CD4-positive, alpha-beta T cell treated with Interleukin-21 for 1 hour (primary cell): ENCODE measurements around the gene OTOP3.
"Not testable (repeated sequence)": the region's sequence is repeated elsewhere in the genome, so short reads cannot be mapped to it uniquely, and the experiment has no call there.

Experiments used
- DNase-seq: peaks from one replicate; pipeline ENCODE4 v3.0.0-alpha.2; 2020

The OTOP3 gene, protein sequence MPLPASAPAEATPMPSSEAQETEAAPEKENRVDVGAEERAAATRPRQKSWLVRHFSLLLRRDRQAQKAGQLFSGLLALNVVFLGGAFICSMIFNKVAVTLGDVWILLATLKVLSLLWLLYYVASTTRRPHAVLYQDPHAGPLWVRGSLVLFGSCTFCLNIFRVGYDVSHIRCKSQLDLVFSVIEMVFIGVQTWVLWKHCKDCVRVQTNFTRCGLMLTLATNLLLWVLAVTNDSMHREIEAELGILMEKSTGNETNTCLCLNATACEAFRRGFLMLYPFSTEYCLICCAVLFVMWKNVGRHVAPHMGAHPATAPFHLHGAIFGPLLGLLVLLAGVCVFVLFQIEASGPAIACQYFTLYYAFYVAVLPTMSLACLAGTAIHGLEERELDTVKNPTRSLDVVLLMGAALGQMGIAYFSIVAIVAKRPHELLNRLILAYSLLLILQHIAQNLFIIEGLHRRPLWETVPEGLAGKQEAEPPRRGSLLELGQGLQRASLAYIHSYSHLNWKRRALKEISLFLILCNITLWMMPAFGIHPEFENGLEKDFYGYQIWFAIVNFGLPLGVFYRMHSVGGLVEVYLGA

DNA sequence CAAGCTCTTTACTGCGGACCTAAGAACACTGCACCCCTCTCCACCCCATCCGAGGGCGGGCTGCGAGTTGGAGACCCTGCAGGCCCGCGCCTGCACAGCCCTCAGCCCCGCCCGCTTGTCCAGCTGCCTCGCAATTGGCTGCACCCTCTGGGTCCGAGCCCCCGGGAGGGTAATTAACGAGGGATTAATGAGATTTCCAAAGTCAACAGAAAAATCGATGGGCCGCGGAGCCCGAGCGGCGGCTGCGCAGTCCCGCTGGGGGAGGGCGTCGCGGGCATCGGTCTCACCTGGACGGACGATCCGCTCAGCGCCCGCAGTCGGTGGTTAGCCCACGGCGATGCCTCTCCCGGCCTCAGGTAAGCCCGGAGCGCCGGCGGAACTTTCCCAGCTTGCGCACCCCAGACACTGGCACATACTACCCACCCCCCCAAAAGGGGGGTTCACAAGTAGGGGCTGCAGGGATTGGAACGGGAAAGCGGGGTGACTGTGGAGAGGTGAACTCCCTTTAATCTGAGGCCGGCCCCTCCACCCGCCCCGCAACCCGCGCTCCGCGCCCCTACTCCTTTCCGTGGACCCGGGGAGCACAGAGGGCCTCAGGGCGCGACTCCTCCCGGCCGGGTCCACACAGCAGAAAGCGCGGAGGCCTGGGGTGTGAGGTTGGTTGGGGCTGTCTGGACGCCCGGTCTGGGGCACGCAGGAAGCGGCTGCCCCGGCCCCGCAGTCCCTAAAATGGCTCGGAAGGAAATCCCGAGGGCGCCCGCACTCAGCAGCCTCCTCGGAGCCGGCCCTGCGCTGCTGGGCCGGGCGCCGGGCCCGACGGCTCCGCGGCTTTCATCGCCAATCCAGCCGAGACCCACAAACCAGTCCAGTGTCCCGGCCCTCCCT lies at the start of gene OTOP3:
OTOP3 (plus strand) TSS at position 314 of the 885 bp plus-strand sequence; CDS start at position 338, 24 bp downstream.
- no peak for DNase-seq

DNA sequence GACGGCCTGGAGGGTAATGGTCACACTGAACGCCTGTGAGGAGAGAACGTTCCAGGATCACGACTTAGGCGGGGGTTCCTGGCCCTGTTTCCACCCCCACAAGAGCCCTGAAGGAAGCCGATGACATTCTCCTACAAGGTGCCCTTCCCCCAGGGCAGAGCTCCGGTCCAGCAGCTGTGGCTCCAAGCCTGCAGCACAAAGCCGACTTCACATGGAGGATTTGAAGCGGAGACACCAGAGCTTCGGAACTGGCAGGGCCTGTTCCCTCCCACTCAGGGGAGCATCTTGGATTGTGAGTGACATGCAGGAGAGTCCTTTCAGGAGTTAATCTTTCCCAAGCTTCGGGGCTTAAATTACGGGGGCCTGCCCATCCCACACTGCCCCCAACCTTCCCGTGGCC lies 47.2 kb upstream of the OTOP3 start:
- DNase-seq, result no peak

DNA sequence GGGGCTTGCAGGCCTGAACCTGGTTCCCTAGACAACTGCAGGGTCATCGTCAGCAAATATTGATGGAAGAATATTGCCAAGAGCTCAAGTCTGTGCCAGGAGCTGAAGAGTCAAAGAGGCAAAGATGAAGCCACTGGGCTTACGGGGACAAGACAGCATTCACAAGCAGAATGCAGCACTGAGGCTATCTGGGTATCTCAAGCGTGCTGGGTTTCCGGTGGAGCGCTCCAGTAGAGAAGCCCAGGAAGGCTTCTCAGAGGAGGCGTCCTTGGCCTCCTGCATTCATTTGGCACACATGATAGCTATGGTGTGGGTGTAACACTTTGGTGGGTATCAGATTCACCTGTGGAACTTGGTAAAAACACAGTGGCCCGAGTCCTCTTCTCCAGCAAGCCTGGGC lies 45.1 kb upstream of the OTOP3 start:
- no peak for DNase-seq

DNA sequence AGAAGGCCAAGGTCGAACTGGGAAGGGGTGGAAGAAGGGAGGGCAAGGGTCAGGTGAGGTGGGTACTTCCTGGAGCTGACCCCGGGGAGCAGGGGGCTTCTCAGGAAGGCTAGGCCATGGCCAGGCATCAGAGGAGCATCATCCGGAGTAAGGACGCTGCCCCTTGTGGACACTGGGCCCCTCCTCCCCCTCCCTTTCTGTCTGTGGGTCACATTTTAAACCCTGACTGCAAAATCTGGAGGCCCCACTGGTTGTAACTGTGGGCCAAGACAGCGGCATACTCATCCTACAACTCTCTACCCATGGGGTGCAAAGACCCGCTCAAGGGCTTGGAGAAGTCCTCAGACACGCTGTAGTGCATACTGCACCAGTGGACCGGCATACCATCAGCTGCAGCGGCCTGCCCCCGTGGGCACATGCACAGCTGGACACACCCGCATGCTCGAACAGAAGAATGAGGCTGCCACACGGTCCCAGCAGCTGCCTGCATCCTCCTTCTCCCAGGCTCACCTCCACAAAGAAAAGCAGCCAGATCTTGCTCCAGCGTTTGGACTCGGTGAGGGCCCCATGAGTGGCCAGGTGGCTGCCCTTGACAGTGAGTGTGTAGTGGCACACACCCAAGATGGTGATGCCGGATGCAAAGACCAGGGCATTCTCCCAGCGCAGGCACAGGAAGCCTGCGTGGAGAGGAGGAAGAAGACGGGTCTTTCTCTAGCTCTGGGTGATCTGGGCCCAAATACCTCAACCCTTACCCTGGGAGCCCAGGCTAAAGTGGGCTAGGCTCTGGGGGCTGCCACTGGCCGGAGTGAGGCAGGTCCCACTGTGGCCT lies 43.5 kb upstream of the OTOP3 start:
- DNase-seq, result no peak

DNA sequence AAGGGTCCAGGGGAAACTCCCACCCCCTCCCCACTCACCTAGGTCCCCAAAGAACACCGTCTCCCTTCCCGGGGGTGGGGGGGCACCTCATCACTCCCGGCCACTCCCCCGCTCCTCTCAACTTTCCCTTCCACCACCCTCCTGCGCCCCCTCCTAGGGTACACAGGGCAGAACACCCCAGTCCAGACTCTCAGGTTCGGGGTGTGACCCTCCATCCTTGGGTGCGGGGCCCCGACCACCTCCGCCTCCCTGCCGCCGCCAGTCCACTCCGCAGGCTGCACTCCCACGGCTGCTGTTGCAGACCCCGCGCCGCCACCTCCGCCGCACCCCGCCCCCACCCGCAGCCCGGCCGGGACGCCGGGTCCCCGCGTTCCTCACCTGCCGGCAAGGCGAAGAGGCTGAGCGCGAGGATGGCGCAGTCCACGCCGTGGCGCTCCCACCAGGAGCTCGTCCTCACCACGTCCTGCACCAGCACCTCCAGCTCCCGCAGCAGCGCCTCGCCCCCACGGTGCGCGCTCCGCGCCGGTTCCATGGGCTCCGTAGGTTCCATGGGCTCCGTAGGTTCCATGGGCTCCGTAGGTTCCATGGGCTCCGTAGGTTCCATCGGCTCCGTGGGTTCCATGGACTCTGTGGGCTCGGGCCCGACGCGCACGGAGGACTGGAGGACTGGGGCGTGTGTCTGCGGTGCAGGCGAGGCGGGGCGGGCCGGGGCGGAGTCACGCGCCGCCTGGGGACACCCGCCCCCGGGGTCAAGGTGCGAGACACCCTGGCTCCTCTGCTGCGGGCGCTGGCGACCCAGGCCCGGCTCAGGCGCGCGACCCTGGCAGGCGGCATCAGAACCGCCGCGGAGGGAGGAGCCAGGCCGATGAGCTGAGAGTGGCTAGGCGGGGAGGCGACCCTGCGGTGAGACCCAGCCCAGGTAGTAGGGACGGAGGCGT lies 42.5 kb upstream of the OTOP3 start, which contains the start of gene FADS6:
FADS6 (minus strand) TSS at position 660 of the 938 bp plus-strand sequence; CDS start at position 622, 38 bp downstream.
- no peak for DNase-seq

DNA sequence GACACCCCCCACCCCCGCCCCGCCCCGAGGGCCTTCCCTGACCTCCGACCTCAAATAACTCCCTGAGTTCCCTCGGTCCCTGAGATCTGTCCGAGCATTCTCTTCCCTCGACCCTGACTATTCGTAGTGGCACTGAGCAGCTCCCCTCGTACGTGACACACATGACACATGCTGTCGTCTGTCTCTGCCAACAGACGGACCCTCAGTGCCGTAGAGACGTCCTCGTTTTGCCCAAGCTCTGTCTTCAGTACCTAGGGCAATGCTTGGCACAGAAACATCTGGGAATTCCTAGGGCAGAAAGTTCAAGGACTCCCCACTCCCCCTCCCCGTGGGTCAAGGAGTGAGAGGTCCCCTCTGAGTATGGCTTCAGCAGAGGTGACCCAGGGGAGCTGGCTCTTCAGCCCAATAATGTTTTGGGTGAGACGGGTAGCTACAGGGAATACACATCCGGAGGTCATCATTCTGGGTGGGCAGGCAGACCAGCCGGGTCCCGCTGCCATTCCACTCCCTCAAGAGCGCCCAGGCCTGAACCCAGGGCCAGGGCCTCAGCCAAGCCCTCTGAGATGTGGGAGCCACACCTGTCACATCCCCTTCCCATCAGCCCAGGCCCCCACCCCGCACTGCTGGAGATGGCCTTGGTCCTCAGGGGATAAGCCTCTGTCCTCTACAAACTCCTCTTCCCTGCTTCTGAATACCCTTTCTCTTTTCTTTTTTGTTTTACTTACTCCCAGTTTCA lies 41.6 kb upstream of the OTOP3 start:
- DNase-seq, result no peak

DNA sequence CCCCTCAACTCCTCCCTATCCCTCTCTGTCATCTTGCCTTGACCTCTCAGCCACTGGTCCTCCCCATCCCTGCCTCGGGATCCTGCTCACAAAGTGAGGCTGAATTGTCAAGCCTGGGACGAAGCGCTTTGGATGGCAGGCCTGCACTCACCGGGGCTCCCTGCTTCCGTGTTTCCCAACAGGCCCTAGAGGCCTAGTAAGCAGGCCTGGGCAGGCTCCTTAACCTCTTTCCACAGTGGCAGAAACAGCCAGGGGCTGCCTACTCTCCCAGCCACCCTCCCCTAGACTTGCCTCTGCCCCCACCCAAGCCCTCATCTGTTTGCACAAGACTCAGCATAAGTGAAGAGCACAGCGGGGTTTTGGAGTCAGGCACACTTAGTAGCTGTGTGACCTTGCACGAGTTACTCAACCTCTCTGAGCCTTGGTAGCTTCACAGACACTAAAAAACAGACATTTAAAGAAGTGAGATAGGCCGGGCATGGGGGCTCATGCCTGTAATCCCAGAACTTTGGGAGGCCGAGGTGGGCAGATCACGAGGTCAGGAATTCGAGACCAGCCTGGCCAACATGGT lies 37.2 kb upstream of the OTOP3 start:
- no peak for DNase-seq

DNA sequence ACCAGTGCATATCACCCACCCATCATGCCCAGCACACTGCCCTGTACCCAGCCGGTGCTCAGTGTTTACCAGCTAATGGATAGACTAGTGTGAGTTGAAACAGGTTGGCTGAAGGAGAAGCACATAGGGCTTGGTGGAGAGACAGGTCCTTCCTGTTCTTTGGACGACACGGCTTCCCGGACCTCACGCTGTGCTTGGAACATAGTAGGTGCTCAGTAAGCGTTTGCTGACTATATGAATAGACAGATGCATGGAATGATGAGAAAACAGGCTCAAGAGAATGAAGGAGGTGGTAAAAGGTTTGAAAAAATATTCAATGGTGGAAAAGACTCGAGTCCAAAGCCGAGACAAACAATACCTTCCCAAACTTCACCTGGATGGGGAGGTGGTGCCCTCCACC lies 35.5 kb upstream of the OTOP3 start:
- no peak for DNase-seq

DNA sequence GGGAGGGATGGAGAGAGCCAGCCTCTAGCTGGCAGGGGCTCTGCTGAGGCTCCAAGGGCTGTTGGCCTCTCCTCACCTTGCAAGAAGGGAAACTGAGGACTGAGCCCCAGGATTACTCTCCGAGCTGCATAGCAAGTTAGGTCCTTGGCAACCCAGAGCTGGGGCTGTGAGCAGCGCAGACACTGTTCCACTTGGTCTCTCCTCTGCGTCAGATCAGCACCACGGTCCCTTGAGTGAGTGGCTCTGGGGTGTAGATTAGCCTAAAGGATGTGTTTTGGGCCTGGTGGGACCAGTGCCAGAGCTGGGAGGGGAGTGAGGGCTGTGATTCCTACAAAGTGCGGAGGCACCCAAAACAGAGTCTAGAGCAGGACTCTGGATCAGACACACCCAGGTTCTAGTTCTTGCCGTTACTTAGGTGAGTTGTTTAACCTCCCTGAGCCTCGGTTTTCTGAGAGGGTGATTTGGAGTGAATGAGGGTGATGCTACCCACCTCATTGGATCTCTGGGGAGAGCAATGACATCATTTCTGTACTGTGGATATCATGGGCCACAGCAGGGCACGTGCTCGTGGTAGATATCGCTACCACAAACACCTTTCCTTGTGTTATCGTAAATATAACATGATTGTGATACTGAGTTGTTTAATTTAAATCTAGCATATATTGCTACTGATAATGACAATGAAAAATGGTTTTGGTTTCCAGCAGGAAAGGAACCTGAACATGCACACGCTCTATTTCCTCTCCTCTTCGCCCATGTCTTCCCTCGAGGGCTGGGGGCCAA lies 34.2 kb upstream of the OTOP3 start:
- DNase-seq, result no peak

DNA sequence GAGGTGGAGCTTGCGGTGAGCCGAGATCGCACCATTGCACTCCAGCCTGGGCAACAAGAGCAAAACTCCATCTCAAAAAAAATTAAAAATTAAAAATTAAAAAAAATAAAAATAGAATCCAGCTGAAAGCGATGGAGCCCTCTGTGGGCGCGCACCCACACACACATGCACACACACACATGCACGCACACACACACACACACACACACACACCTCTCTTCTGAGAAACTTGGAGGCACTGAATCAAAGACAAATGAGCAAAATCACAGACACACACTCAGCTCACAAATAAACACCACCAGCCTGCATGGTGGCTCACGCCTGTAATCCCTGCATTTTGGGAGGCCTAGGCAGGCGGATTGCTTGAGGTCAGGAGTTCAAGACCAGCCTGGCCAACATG lies 32.7 kb upstream of the OTOP3 start:
- no peak for DNase-seq

DNA sequence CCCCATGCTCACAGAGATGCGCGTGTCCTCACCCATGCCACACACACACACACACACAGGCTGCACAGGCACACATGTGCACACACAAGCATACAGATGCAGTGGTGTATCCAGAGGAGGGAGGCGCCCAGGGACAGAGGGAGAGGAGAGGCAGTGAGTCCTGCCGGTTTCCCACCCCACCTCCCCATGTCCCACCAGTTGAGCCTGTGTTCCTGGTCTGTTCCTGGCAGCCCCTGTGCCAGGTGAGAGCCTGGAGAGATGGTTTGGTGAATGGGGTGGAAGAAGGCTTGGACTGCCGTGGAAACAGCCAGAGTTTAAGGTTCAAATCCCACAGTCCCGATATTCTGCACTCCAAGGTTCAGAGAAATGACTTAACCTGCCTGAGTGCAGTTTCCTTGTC lies 32.0 kb upstream of the OTOP3 start:
- DNase-seq, result no peak

DNA sequence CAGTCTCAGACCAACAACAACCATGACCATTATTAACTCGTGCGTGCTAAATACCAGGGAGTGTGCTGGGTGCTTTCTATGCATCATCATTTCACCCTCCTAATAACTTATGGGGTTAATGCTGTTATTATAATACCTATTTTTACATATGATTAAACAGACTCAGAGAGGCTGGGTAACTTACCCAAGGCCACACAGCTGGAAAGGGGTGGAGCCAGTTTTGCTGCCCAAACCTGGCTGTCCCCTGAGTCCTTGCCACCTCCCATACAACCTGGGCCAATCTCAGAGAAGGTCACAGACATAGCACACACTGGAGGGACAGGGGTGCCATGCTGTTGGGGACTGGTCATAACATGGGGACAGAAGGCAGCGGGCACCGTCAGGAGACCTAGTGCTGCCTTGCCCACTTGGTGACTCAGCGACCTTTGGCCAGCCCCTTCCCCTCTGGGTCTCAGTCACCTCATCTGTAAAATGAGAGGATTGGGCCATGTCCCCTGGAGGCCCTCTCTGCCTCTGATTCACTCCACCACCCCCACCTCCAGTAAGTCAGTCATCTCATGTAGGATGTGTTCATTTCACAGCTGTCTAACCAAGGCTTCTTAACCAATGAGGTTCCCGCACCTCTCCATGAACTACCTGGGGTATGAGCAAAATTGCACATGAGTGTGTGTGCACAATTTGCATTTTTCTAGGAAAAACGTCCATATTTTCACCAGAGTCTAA lies 30.9 kb upstream of the OTOP3 start:
- no peak for DNase-seq

DNA sequence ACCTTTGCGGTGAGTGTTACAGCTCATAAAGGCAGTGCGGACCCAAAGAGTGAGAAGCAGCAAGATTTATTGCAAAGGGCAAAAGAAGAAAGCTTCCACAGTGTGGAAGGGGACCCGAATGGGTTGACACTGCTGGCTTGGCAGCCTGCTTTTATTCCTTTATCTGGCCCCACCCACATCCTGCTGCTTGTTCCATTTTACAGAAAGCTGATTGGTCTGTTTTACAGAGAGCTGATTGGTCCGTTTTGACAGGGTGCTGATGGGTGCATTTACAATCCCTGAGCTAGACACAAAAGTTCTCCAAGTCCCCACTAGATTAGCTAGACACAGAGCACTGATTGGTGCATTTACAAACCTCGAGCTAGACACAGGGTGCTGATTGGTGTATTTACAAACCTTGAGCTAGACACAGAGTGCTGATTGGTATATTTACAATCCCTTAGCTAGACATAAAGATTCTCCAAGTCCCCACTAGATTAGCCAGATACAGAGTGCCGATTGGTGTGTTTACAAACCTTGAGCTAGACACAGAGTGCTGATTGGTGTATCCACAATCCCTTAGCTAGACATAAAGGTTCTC lies 29.4 kb upstream of the OTOP3 start:
- DNase-seq, result peak; percentile 10

DNA sequence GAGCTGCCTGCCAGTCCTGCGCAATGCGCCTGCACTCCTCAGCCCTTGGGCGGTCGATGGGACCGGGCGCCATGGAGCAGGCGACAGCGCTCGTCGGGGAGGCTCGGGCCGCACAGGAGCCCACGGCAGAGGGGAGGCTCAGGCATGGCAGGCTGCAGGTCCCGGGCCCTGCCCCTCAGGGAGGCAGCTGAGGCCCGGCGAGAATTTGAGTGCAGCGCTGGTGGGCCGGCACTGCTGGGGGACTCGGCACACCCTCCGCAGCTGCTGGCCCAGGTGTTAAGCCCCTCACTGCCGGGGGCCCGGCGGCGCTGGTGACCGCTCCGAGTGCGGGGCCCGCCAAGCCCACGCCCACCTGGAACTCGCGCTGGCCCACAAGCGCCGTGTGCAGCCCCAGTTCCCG lies 28.7 kb upstream of the OTOP3 start:
- DNase-seq, result no peak

DNA sequence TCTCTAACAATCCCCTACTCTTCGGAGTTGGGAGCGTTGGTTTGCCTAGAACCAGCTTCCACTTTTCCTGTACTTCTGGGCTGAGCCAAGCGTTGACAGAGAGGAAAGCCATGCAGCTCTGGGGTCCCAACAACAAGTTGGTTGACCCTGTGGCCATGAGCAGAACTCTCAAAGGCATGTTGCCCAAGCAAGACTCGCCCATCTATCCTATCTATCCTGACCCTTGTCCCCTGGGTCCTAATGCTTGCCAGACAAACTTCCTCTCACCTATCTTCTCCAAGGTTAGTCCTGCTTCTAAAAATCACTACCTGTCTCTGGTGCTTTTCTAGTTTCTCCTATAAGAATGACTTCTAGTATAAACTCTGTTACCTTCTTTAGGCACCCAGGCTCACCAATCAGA lies 26.6 kb upstream of the OTOP3 start:
- DNase-seq, result not testable (repeated sequence)

DNA sequence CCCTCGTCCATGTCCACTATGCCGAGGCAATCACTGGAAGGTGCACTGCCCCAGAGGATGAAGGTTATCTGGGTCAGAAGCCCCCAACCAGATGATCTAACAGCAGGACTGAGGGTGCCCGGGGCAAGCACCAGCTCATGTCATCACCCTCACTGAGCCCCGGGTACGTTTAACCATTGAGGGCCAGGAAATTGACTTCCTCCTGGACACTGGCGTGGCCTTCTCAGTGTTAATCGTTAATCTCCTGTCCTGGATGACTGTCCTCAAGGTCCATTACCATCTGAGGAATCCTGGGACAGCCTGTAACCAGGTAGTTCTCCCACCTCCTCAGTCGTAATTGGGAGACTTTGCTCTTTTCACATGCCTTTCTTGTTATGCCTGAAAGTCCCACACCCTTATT lies 24.3 kb upstream of the OTOP3 start:
- DNase-seq, result not testable (repeated sequence)

DNA sequence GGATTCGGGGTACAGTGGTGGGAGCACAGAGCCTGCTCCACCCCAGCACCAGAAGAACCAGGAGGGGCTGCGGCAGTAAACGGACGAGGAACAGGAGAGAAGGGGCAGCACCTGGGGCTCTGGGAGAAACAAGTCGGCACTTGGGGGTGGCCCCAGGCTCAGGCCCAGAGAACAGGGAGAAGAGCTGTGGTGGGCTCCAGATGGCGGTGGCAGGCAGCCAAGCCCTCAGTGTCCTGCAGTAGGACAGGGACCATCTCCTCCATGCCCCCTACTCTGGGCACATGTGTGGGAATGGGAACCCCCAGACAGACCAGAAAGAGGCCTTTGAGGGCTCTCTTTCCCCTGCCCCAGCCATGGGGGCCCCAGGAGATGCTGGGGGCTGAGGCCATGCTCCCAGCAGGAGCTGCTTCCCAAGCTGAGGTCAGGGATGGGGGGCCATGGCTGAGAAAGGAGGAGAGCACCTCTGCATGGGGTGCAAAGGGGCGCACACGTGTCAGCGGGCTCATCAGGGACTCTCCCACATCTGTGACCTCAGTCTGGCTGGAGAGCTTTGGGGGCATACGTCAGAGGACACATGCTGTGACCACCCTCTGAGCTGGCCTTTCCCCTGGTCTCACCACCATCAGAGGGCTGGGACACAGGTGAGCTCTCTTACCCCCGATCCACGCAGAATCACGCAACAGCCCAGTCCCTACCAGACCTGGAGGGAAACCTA lies 19.4 kb upstream of the OTOP3 start:
- no peak for DNase-seq

DNA sequence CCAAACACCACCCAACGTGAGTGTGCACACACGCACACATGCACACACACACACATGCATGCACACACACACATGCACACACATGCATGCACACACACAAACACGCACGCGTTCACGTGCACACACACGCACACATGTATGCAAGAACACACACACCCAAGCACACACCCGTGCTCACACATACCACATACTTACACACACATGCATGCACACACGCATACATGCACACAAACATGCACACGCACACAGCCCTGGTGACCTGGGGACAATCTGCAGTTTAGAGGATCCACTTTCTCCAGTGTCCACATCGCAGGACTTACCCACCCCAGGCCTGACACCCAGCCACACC lies 18.9 kb upstream of the OTOP3 start:
- DNase-seq, result no peak
